GM21825 (cell line): ENCODE results near the gene VAC14.

Experiments used
- ATAC-seq: cut with Tn5 transposase; IDR thresholded peaks from one replicate; pipeline ENCODE4 v1.9.1; 2021; ENCODE audit warnings: mild to moderate bottlenecking, moderate library complexity; ENCODE audit not compliant: unreplicated experiment

The VAC14 gene

DNA sequence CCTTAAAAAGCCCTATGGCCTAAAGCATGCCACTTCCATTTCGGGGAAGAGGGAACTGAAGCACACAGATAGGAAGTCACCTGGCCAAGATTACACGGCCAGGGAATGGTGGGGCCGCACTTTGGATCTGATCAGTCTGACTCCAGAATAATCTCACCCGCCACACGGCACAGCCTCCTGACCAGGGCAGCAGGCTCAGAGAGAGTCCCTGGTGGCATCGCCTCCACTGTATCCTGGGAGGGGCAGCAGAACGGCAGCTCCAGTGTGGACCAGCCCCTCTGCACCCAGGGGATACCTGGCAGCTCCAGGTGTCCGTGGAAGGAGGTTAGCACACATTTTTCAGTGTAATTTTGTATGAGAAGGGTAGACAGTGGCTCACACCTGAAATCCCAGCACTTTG lies 35.5 kb downstream of the VAC14 start:
- no peak for ATAC-seq

DNA sequence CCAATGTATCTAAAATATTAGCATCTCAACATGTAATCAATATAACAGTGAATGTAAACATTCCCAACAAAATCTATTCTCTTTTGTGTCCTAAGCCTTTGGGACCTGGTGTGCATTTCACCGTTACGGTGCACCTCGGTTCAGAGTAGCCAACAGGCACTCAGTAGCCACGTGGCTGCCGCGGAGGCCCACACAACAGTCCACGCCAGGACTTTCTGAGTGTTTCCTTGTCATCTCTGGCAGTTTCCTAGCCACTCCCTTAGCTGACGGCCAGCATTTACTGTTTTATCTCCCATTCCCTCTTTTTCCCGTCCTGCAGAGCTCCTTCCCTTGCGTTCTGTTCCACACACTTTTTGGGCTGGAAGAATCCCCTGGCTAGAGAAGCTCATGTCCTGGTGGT lies 36.3 kb downstream of the VAC14 start:
- ATAC-seq: no peak

GRCh38 chr16:70760221-70760620 lies 40.7 kb downstream of the VAC14 start:
- no peak for ATAC-seq

- no peak for ATAC-seq
Observed at GRCh38 chr16:70759666-70760065, 41.3 kb downstream of the VAC14 start.

DNA sequence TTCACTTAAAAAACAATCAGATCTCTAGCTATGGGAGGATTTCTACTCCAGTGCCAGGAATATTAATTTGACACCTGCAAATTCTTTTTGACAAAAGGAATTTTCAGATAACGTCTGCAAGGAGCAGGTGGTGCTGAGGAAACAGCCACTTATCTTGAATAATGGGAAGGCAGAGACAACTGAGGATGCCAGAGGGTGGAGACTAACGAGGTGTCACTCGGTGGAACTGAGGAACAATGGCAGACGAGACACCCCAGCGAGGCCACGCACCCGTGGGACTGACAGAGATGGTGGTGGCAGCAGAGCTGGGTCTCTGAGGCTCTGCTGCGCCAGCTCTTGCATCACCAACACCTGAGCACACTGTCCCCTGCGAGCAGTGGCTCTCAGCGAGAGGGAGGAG lies 42.2 kb downstream of the VAC14 start:
- no peak for ATAC-seq

- ATAC-seq: no peak
Observed at GRCh38 chr16:70757183-70757582, 43.8 kb downstream of the VAC14 start.

DNA sequence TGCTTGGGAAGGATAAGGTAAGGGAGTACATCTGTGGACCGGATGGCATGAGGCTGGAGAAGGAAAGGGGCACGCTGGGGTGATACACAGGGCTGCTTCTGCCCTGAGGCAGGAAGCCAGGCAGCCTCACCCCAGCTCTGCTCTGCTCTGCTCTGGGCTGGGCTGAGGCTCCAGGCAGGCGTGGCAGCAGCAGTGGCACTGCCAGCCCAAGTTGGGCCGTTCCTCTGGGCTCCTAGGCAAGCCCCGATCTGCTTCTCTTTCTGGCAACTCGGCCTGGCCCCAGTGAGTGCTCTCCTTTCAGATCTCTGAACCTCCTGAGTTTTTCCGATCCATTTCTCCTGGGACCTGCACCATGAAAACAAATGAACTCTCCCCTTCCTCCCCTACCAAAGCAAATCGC lies 44.9 kb downstream of the VAC14 start:
- no peak for ATAC-seq

DNA sequence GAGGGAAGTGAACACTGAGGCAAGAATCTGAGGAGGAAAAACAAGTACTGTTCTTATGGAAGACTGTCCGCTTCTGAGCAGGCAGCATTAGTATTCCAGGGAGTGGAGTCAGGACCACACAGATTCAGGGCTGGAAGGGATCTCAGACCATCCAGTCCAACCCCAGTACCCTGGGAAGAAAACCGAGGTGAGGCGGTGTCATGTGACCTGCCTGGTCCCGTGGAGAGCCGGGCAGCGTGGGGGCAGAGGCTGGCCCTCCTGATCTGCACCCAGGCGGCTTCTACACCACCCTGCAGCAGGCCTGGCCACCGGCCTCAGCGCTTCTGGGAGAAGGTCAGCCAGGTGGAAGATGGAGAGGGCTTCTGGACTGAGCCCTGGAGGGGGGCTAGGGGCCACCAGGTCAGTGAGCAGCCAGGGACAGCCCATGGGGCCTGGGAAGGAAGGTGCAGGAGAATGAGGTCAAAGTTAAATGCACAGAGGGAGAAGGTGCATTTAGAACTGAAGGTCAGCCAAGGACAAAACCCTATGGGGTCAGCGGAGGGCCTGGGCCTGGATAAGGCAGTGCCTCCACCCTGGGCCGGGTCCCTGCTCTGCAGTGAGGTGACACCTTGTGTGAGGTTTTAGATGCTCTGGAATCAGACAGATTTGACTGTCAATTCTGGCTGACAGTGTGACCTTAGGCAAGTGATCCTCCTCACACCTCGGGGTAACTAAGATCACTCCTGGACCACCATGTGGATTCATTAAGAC lies 45.9 kb downstream of the VAC14 start:
- ATAC-seq: no peak

DNA sequence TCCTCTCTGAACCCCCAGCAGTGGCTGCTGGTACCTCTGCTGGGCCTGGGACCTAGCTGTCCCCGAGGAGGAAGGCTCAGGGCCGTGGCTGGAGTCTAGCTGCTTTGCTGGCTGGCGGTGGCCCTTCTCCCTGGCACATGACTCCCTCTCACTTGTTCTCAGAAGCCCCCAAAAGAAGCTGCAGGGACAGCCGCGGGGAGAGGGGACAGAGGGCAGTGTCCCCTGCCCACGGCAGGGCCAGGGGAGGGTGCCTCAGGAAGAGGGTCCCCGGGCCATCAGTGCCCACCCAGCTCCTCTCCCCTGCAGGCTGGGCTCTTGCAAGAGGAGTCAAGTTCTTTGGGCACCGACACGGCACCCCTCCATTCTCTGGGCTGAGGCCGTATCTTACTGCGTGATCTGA lies 46.6 kb downstream of the VAC14 start:
- no peak for ATAC-seq

- no peak for ATAC-seq
Observed at GRCh38 chr16:70753694-70754325, 47.1 kb downstream of the VAC14 start.

GRCh38 chr16:70753228-70753627 lies 47.7 kb downstream of the VAC14 start:
- ATAC-seq: no peak

GRCh38 chr16:70752426-70752825 lies 48.5 kb downstream of the VAC14 start:
- no peak for ATAC-seq

DNA sequence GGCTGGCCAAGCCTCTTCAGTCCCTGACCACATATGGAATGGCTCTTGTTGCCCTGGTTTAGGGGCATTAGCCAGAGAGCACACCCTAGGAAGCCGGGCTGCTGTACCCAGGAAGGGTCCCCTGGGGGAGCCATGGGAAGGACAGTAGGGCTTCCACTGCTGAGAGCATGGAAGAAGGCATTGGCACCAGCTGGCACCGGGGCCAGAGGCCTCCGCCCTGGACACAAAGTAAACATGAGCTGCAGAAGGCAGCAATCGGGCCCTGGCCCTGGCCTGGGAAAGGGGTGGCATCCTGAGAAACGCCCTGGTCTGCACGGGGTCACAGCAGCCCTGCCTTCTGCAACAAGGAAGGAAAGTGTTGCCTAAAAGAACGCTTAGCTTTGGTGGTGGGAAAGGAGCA lies 49.4 kb downstream of the VAC14 start:
- ATAC-seq: no peak

DNA sequence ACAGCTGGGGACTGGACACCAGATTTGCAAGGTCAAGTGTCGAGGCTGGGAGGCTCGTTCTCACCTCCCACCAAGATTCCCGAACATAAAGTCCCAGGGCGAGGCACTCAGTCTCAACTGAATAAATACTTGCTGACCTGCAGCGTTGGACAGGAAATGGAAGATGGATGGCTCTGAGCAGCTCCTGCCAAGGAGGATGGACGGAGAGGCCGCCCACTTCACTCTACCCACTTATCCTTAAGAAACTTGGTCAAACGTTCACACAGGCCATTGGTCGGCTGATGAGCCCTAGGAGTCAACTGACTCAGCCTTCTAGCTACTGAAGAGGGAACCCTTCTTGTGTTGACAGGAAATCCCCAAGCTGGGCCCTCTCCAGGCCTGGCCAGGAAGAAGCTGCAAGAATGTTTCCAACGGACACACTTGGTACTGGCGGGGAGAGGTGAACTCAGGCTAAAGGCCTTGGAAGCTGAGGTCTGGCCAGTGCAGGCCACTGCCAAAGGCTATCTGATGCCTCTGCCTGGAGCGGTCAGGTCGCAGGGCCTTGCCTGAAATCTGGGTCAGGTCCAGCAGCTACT lies 50.0 kb downstream of the VAC14 start:
- ATAC-seq: no peak

- no peak for ATAC-seq
Observed at GRCh38 chr16:70749681-70750601, 51.0 kb downstream of the VAC14 start.

- no peak for ATAC-seq
Observed at GRCh38 chr16:70749006-70749678, 51.8 kb downstream of the VAC14 start.

- no peak for ATAC-seq
Observed at GRCh38 chr16:70747703-70748631, 53.0 kb downstream of the VAC14 start.

DNA sequence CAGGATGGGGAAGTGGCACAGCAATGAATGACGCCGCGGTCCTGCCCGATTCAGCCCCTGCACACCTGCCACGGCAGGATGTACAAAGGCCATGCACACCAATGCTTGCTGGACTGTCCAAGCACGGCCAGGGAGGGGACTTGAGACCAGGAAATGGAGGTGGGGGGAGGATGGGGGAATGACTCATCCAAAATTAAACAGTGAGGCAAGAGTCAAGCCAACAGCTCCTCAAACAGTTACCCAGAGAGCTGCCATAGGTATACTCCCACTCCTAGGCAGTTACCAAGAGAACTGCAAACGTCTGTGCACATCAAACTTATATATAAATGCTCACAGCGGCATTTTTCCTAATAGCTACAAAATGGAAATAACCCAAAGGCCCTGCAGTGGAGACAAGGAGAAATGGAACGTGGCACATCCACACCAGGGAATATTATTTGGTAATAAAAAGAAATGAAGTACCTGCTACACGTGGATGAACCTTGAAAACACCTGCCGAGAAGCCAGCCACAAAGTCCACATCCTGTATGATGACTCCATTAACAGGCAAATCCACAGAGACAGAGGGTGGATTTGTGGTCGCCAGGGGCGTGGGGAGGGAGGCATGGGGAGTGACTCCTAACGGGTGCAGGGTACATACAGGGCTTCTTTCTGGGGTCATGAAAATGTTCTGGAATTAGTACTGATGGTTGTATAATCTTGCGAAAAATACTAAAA lies 54.1 kb downstream of the VAC14 start:
- no peak for ATAC-seq
